GM21515 (cell line): ENCODE measurements around the gene SIK3.
"Not testable (repeated sequence)": the region's sequence is repeated elsewhere in the genome, so short reads cannot be mapped to it uniquely, and the experiment has no call there.

Experiments
- ATAC-seq: cut with Tn5 transposase; IDR thresholded peaks from one replicate; pipeline ENCODE4 v1.9.1; 2021; ENCODE audit not compliant: unreplicated experiment

Gene SIK3

DNA sequence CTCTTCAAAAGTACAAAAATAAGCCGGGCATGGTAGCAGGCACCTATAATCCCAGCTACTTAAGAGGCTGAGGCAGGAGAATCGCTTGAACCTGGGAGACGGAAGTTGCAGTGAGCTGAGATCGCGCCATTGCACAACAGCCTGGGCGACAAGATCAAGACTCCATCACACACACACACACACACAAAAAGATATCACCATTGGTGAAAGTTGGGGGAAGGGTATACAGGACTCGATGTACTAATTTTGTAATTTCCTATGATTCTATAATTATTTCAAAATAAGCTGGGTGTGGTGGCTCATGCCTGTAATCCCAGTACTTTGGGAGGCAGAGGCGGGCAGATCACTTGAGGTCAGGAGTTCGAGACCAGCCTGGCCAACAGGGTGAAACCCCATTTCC is 48.1 kb downstream of the SIK3 start:
- not testable (repeated sequence) for ATAC-seq

DNA sequence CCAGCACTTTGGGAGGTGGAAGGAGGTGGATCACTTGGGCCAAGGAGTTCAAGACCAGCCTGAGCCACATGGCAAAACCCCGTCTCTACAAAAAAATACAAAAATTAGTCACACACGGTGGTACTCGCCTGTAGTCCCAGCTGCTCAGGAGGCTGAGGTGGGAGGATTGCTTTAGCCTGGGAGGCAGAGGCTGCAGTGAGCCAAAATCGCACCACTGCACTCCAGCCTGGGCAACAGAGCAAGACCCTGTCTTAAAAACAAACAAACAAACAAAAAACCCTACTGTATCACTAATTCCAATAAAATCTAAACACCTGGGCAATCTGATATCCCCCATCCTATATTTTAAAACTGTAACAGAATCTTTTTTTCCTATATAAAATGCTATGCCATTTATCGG is 51.6 kb downstream of the SIK3 start:
- ATAC-seq, result not testable (repeated sequence)

DNA sequence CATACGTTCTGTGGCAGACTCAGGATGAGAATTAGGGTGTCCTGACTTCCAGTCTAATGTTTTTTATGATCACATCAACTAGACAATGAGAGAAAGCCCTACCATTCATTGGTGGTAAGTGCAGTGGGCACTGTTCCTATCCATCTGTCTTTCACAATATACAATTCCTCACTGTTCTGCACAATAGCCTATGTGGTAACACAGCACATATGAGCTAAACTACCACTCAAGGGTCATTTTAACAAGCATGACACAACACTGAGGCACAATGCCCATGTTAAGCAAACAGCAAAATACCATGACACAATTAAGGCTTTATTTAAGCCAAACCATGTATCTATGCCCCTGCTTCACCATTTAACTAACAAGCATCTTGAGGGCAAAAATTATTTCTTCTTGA is 52.3 kb downstream of the SIK3 start:
- ATAC-seq, result no peak

DNA sequence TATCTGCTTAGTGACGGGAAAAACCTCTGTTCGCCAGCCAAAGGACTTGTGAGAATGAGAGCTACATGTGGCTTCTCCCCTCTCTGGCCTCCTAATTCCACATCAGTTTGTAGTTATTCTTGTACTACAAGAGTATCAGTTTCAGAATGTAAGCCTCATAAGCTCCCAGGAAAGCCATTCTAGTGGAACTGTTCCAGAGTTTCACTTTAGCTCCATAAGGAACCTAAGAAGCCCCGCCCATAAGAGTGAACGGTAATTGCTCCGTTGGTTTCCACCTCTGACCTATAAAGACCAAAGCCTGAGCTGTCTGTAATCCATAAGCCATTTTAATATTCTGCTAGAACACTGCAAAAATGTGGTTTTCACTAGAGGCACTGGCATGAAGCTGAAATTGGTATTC is 53.0 kb downstream of the SIK3 start:
- no peak for ATAC-seq

DNA sequence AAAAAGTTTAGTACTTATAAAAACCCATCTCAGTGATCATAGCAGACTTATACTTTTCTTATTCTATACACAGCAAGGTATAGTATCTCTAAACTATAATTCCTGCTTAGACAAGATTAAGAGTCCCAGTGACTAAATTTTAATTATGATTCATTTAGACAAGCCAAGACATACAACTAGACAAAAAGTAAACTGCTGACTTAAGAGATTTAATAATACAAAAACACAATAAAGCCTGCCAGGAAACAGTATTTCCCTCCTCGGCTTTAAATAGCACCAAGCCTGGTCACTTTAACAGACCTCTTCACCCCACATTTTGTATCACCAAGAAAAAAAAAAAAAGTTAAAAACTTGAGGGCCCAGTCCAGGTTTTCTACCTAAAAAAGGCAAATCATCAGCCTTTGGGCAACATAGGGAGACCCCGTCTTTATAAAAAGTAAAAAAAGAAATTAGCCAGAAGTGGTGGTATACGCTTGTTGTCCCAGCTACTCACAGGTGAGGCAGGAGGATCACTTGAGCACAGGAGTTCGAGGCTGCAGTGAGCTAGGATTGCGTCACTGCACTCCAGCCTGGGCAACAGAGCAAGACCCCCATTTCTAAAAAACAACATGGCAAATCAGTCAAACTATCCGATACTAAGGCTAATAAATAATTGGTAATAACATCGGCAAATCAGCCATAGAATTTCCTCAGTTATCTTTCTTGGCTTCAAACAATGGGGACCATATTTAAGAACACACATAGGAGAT is 53.8 kb downstream of the SIK3 start:
- ATAC-seq, result no peak

DNA sequence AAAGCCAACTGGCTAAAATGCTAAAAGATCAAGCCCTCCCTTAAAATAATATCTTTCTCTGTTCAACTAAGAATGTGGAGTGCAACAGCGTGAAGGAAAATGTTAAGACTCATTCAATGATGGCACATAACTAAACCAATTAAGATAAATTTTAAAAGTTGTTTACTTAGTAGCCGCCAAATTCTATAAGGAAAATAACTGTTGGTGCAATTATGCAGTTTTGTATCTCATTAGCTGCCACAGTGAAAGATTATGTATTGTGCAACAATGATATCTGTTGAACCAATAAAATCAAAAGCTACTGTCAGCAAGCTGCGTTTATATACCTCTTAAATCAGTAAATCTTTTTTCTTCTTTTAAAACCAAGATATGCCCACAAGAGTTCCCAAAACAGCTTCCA is 55.5 kb downstream of the SIK3 start:
- ATAC-seq, result no peak

DNA sequence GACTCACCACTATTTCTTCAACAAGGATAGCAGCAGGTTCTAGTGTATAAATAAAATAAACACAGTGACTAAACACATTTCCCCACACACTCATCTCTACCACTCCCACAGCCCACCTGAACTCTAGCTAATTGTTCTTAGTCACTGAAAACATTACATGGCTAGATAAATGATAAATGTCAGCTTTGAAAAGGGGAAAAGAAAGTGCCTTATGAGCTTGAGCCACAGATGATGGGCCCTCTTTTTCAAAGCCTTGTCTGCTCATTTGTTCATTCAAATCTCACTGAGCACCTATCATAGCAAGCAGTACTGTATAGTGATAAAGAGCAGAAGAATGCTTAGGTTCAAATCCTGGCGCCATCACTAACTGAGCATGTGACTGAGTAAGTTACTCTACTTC is 58.3 kb downstream of the SIK3 start:
- ATAC-seq, result no peak

DNA sequence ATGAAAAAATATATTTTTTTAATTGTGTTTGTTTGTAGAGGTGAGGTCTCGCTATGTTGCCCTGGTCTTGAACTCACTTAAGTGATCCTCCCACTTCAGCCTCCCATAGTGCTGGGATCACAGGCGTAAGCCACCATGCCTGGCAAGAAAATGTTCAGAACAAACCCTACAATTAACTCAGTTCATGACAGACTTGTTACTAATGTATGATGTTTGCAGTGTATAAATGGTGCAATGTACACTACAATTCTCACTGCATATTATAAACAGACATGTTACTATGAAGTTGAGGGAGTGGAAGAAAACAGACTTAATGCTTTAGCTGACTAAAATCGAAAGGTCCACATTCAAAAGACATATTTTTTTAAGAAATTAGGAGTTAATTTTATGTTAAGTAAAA is 59.0 kb downstream of the SIK3 start:
- ATAC-seq, result no peak

DNA sequence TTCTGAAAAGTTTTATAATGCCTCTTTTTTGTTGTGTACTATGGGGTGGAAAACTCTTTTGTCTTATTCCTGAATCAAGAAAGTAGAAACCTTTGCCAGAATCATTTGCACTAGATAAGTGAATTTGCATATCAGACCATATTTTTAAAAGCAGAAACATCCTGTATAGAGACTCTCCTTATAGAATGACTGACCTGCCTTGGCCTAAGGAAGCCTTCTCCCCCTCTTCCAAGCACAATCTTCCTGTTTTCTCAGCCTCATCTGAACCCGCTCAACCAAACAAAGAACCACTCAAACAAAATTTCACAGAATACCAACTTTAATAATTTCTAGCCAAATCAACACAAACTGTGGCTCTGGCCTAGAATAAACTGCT is 60.3 kb downstream of the SIK3 start:
- no peak for ATAC-seq

DNA sequence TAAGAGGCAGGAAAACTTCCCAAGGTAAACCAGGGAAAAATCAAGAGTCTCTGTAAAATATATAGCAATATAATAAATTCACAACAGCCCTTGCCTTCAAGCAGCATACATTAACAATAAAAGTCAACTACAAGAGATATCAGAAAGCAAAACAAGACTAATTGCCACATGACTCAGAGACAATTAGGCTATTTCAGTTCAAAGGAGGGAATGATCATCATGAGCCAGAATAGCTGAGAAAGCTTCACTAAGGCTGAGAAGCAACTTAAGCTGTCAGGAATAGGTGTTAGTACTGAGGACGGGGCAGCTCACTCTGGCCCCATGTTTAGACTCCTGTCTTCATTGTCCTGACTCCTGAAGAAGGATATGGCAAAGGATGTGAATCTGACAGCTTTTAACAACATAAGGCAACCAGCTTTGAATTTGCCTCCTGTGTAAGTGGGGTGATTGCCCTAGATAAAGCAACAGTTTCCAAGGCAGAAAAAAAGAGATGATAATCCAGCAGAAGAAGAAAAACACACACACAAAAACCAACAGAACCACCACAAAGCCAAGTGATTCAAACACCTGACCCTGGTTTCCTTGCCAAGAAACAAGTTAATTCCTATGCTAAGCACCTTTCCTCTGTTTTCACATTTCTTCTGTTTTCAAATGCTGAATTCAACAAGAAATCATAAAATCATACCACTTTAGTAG is 60.8 kb downstream of the SIK3 start:
- ATAC-seq, result no peak

DNA sequence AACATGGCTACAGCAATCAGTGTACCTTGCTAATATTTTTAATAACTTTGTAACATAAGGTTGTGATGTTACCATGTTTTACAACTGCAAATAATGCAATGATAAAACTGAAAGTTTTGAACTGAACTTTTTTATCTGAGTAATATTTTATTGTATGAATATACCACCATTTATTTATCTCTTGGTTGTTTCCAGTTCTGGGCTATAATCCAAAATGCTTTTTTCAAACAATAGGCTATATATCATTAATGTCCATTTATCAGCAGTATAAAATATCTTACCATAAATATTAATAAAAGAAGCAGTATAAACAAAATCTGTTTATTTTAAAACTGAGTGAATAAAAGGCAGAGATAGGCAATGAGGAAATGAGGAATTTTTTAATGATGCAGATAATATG is 63.3 kb downstream of the SIK3 start:
- no peak for ATAC-seq

DNA sequence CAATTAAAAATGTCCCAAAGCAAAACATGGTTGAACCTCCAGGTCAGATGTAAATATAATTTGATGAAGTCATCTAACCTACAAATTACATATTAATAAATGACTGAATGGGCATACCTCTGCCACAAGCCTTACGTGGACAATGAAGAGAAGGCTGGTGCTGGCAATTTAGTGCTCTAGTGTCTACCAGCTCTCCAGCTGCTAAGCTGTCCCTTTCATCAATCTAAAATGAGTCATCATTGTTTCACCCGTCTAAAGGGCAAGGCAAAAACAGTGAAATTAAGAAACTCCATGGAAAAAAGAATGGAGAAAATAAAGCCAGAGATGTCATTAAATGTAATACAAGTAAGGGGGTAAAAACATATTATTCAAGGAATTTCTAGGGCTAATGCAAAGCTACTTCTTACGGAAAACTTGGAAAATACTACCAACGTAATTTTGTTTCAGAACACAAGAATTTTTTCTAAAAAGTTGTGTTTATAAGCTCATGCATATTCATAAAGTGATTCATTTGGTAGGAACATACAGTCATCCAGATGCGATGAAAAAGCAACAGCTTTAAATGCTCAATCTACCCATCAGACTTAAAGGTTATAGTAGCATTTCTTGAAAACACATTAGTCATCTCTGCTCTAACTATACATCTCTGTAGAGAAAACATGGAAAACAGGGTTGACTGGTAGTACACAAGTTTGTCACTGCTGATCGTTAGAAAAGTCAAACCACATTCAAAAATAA is 71.5 kb downstream of the SIK3 start:
- no peak for ATAC-seq

DNA sequence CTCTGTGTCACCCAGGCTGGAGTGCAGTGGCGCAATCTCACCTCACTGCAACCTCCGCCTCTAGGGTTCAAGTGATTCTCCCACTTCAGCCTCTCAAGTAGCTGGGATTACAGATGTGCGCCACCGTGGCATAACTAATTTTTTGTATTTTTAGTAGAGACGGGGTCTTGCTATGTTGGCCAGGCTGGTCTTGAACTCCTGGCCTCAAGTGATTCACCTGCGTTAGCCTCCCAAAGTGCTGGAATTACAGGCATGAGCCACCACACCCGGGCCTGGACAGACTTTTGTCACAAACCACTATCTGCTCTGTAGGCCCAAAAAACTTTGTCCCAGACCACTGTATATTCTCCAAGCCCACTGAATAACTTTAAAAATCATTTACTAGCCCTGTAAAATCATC is 74.5 kb downstream of the SIK3 start:
- not testable (repeated sequence) for ATAC-seq

DNA sequence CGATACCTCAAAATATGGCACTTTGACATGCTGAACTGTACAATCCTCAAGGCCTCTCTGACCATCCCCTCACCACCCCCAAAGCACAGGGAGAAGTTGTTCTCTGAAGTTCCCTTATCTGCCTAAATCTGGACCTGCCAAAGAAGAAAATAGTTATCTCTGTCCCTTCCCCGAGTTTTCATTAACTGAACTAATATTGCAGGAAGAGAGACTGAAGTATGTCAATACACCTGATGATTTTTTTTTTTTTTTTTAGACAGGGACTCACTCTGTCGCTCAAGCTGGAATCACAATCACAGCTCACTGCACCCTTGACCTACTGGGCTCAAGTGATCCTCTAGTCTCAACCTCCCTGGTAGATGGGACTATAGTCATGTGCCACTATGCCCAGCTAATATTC is 75.0 kb downstream of the SIK3 start:
- ATAC-seq, result no peak

DNA sequence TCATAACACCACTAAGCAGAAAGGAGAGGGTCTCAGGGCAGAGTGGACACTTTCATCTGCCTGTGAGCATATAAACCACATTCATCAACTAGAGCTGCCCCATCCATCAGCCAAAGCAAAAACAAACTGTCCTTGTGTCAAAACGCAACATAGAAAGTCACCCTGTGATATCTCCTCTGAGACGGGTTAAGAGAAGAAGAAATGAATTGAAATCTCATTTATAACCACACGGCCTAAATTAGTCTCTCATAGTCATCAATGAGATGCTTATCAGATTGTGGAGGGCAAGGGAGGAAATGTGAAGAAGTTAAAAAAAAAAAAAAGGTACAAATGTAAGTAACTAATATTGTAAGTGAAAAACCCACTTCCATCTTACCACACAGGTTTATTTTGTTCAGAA is 75.7 kb downstream of the SIK3 start:
- ATAC-seq, result no peak

DNA sequence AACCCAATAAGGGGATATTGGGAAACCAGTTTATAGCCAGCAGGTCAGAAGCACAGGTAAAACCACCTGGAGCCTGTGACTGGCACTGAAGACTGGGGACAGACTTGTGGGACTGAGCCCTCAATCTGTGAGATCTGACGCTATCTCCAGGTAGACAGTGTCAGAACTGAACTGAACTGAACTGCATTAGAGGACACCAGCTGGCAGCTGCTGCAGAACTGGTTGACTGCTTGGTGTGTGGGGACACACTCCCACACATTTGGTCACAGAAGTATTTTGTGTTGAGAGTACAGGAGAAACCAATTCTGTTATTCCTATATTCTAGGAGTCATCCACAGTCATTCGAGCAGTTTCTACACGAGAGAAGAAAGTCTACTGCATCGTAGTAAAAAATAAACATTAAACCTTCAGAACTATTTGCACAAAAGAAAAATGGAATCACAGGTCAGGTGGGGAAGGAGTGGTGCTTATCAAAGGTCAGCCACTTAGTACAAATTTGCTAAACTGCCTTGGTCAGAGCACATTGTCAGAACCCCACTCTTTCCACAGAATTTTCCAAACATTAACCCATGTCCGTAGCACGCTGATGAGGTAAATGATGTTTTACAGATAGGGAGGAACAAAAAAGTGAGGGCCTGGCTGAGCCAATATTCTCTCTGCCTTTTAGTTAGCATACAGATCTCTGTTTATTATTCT is 77.2 kb downstream of the SIK3 start:
- ATAC-seq, result no peak

DNA sequence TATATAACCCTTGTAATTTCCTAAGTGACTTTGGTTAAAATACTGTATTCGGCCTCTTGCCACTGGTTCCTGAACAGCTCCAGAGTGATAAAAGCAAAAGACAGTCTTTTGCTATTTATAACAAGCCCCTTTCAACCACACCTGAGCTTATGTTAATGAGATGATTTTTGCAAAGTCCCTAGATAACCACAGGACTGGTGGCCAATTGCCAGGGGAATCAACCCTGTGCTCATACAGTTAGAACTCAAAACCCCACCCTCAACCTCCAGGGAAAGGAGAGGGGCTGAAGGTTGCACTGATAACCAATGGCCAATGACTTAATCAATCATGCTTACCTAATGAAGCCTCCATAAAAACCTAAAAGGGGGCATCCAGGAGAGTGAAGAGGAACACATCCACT is 77.9 kb downstream of the SIK3 start:
- ATAC-seq, result no peak

DNA sequence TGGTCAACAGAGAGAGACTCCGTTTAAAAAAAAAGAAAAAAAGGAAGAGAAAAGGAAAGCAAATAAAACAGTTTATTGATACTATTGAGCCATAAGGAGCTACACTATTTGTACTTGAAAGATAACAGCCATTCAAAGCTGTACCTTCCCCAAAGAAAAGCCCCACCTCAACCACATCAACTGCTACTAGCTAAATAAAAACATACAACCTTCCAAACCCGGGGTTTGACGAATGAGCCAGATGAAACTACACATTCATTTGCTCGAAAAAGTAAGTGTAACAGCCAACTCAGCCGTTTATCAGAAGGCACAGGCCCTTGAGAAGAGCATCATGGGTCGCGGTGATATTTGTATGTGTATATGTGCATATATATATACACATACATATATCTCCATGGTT is 78.4 kb downstream of the SIK3 start:
- no peak for ATAC-seq

DNA sequence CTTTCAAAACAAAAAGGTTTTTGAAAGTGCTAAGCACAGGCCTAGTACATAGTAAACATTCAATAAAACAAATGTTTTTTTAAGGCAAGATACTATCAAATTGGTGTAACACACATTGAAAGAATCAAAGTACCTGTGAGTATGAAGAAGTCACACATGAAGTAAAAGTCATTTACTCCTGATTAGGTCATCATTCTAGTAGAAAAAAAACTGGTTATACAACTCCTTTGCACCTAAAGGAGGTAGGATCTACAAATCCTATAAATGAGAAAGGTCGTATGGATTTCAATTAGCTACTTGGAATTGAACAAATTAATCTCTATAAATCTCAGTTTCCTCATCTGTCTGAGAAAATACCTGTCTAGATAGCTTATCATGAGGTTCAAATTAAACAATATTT is 80.8 kb downstream of the SIK3 start:
- ATAC-seq, result no peak

DNA sequence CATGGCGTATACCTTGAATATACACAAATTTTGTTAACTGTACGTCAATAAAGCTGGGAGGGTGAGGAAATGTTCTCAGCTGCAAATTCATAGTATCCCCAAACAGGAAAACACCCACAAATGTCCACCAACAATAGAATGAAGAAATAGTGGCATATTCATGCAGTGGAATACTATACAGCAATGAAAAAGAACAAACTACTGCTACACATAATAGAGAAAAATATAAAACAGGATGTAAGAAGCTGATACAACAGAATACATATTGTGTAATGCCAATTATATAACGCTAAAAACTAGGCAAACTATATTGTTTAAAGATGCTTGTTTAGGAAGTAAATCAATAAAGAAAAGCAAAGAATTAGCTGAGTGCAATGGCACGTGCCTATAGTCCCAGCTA is 81.5 kb downstream of the SIK3 start:
- no peak for ATAC-seq

DNA sequence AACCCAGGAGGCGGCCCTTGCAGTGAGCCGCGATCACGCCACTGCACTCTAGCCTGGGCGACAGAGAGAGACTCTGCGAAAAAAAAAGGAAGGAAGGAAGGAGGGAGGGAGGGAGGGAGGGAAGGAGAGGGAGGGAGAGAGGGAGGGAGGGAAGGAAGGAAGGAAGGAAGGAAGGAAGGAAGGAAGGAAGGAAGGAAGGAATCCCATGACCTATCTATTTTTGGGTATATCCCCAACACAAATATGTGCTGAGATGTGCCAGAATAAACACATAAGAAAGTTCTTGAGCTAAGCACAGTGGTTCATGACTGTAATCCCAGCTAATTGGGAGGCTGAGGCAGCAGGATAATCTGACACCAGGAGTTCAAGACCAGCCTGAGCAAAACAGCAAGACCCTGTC is 82.0 kb downstream of the SIK3 start:
- no peak for ATAC-seq

DNA sequence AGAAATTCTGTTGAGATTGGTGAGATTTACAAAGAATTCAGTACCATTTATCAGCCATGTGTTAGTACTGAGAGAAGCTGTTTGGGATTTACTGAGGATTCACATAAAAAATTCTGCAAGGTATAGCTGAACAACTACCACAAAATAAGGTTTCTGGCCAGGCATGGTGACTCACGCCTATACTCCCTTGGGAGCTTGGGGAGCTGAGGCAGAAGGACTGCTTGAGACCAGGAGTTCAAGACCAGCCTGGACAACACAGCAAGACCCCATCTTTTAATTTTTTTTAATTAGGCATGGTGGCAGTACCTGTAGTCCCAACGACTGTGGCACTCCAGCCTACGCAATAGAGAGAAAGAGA is 86.7 kb downstream of the SIK3 start:
- no peak for ATAC-seq
